ENCODE measurements around the gene C9orf43. TPM values are rescaled to one million over a fixed set of nuclear protein-coding genes. Genes with fewer than 3 reads are reported as not detected.

Gene C9orf43
- total and polyA plus RNA-seq, 2 donors (not counting 3 experiments of a cell fraction or from before 2014, with no cell fraction given): 0.25 to 0.66 TPM

DNA sequence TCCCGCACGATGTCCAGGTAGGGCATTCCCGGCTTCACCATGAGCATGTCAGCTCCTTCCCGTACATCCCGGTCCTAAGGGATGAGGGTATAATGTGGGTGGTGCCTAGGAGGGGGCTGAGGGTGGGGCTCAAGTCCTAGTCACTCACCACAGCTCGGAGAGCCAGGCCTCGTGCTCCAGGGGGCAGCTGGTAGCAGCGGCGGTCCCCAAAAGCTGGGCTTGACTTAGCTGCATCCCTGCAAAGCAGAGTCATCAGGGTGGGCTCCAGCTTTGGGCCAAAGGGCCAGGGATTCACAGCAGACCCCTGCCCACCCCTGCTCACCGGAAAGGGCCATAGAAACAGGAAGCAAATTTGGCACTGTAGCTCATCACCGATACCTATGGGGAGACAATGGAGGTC is 21.1 kb upstream of the C9orf43 start:
- ChIA-PET CTCF (no interaction called here), POLR2A (no interaction called here)
- no peak overlapping the region for H3K4me2 ChIP-seq (ENCODE audit: insufficient read depth, low read length)
- FAIRE-seq (no peak), DNase-seq (ENCODE audit: low read depth, low spot score) (no peak)
- no peaks in the 10 kb centered on the region for H3K27me3 ChIP-seq (ENCODE audit: control insufficient read depth in 2 of 2, insufficient read depth in 2 of 2, low read length in 2 of 2)
- peaks cover 2 to 11% of the 10 kb centered on the region in 2 experiments for H3K36me3 ChIP-seq (ENCODE audit: control insufficient read depth in 2 of 2, extremely low read depth in 1 of 2, insufficient read depth in 2 of 2, low read length in 2 of 2)
- no peaks in the 10 kb centered on the region for H3K79me2 ChIP-seq (ENCODE audit: control insufficient read depth, insufficient read depth, low read length)
- BruUV-seq (replicated peaks): no TSS peak
- intact Hi-C loops (cut with micrococcal nuclease): no loop called here
- no peak overlapping the region for H3K27ac ChIP-seq (ENCODE audit: insufficient read depth, low read depth, low read length)
- no peaks in the 10 kb centered on the region for H3K9me3 ChIP-seq (replicated peaks; ENCODE audit: control insufficient read depth, insufficient read depth, low read length)
- no peaks in the 10 kb centered on the region for H3K4me1 ChIP-seq (ENCODE audit: control insufficient read depth, extremely low read depth, insufficient read depth, low read length)
- TF ChIP-seq FOS (IDR thresholded peaks at IDR 0.05; ENCODE audit: borderline replicate concordance, insufficient read depth, low read length) (no peak), MYC (IDR thresholded peaks at IDR 0.05; ENCODE audit: low read depth, low read length) (no peak), JUN (IDR thresholded peaks at IDR 0.05; ENCODE audit: borderline replicate concordance, insufficient read depth, insufficient read length, low read depth) (no peak), POLR2AphosphoS5 (IDR thresholded peaks at IDR 0.05; ENCODE audit: insufficient read depth, low read depth, low read length) (no peak), POLR2A (IDR thresholded peaks at IDR 0.05; ENCODE audit: low read depth, low read length) (no peak), GATA2 (IDR thresholded peaks at IDR 0.05; ENCODE audit: insufficient read depth, insufficient read length, low read depth, low read length) (no peak), EZH2 (IDR thresholded peaks at IDR 0.05; ENCODE audit: borderline replicate concordance, low read depth, low read length, severe bottlenecking) (no peak)
- TF ChIP-seq, protein P1, sequence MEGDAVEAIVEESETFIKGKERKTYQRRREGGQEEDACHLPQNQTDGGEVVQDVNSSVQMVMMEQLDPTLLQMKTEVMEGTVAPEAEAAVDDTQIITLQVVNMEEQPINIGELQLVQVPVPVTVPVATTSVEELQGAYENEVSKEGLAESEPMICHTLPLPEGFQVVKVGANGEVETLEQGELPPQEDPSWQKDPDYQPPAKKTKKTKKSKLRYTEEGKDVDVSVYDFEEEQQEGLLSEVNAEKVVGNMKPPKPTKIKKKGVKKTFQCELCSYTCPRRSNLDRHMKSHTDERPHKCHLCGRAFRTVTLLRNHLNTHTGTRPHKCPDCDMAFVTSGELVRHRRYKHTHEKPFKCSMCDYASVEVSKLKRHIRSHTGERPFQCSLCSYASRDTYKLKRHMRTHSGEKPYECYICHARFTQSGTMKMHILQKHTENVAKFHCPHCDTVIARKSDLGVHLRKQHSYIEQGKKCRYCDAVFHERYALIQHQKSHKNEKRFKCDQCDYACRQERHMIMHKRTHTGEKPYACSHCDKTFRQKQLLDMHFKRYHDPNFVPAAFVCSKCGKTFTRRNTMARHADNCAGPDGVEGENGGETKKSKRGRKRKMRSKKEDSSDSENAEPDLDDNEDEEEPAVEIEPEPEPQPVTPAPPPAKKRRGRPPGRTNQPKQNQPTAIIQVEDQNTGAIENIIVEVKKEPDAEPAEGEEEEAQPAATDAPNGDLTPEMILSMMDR (IDR thresholded peaks at IDR 0.05; ENCODE audit: extremely low read depth in 1 of 2, insufficient read depth in 1 of 2, low read depth in 1 of 2, low read length in 2 of 2): no peak
- TF ChIP-seq, protein P2, sequence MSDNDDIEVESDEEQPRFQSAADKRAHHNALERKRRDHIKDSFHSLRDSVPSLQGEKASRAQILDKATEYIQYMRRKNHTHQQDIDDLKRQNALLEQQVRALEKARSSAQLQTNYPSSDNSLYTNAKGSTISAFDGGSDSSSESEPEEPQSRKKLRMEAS (IDR thresholded peaks at IDR 0.05; ENCODE audit: insufficient read depth, insufficient read length): no peak
- no peak overlapping the region for H2AFZ ChIP-seq (ENCODE audit: low read depth, low read length)
- H3K9me1 ChIP-seq (replicated peaks; ENCODE audit: control insufficient read depth, extremely low read depth, insufficient read depth, low read length): no peaks in the 10 kb centered on the region
- no peak overlapping the region for H3K9ac ChIP-seq (replicated peaks; ENCODE audit: extremely low read depth, insufficient read depth, low read length)
- H4K20me1 ChIP-seq (replicated peaks; ENCODE audit: control insufficient read depth, extremely low read depth, insufficient read depth, low read length): no peaks in the 10 kb centered on the region
- no peak overlapping the region for H3K4me3 ChIP-seq (replicated peaks in 1 of 3; ENCODE audit: insufficient read depth in 1 of 3, low read depth in 1 of 3, low read length in 3 of 3)
- dilution Hi-C loops (cut with MboI; ENCODE audit: extremely low pct_ligation_motif_present, low sequenced_read_pairs): no loop called here
